ENCODE data around the gene C19orf38. TPM values are rescaled to one million over a fixed set of nuclear protein-coding genes. Genes with fewer than 3 reads are reported as not detected.
"Not testable (repeated sequence)": the region's sequence is repeated elsewhere in the genome, so short reads cannot be mapped to it uniquely, and the experiment has no call there.

Gene C19orf38
- polyA plus RNA-seq, 3 donors: 1.3 to 2.5 (median 2.0) TPM

DNA sequence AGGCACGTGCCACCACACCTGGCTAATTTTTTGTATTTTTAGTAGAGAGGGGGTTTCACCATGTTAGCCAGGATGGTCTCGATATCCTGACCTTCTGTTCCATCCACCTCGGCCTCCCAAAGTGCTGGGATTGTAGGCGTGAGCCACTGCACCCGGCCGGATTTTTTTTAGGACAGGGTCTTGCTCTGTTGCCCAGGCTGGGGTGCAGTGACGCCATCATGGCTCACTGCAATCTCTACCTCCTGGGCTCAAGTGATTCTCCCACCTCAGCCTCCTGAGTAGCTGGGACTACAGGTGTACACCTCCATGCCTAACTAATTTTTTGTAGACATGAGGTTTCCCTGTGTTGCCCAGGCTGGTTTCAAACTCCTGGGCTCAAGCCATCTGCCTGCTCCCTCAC lies 10.6 kb upstream of the C19orf38 start:
- DNase-seq (ENCODE audit: extremely low read depth in 1 of 11, low read depth in 9 of 11, low spot score in 4 of 11): not testable (repeated sequence)

GRCh38 chr19:10838377-10838776 lies 9.8 kb upstream of the C19orf38 start:
- no peak for DNase-seq (ENCODE audit: extremely low read depth in 1 of 11, low read depth in 9 of 11, low spot score in 4 of 11)

- no peak for DNase-seq (ENCODE audit: extremely low read depth in 1 of 11, low read depth in 9 of 11, low spot score in 4 of 11)
These were observed 8.8 kb upstream of the C19orf38 start for GRCh38 chr19:10839114-10840050.

DNA sequence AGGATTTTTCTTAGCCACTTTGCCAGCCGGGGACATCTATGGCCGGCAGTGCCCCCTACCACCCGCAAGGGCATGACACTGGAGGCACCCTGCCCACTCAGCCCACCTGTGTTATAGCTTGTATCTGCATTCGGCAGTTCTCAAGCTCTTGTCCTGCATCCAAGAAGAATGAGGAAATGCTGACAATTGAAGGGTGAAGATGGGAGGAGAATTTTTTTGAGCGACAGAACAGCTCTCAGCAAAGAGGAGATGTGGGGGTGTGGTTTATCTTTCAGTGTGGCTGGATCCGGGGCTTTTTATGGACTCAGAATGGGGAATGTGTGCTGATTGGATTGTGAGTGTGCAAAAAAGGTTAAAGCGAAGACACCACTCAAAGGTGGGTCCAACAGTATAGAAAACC lies 5.4 kb upstream of the C19orf38 start:
- no peak for DNase-seq (ENCODE audit: extremely low read depth in 1 of 11, low read depth in 9 of 11, low spot score in 4 of 11)

DNA sequence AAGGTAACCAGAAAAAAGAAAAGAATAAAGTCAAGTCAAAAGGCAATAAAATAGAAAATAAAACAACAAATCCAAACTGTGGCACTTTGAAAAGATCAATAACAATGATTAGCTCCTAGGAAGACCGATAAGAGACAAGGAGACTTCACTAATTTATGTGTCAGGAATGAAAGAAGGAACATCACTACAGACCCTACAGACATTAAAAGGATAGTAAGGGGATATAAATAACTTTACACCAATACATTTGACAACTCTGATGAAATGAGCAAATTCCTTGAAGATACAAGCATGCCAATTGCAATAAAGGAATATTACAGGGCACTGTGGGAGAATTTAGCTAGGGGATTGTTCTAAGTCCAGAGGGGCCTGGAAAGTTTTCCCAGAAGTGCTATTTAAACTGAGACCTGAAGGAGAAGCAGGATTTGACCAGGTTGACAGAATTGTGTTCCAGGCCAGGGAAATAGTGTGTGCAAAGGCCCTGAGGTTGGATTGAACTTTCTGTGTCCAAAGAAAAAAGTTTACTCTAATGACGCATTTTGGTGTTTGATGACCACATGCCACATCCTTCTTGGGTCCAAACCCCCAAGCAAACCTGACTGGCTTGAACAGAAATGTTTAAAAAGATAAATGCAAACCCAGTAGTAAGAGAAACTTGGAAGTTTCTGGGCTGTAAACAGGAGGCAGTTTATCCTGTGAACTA lies 1.6 kb upstream of the C19orf38 start:
- DNase-seq (ENCODE audit: extremely low read depth in 1 of 11, low read depth in 9 of 11, low spot score in 4 of 11): no peak

GRCh38 chr19:10850631-10851030 lies 2.4 kb downstream of the C19orf38 start:
- DNase-seq (ENCODE audit: extremely low read depth in 1 of 11, low read depth in 9 of 11, low spot score in 4 of 11): no peak

- no peak for DNase-seq (ENCODE audit: extremely low read depth in 1 of 11, low read depth in 9 of 11, low spot score in 4 of 11)
These were observed 4.0 kb downstream of the C19orf38 start for GRCh38 chr19:10852098-10852800.

GRCh38 chr19:10852941-10853340 lies 4.7 kb downstream of the C19orf38 start:
- DNase-seq (ENCODE audit: extremely low read depth in 1 of 11, low read depth in 9 of 11, low spot score in 4 of 11): no peak

- no peak for DNase-seq (ENCODE audit: extremely low read depth in 1 of 11, low read depth in 9 of 11, low spot score in 4 of 11)
These were observed 6.3 kb downstream of the C19orf38 start for GRCh38 chr19:10854350-10855089.

- no peak for DNase-seq (ENCODE audit: extremely low read depth in 1 of 11, low read depth in 9 of 11, low spot score in 4 of 11)
These were observed 7.8 kb downstream of the C19orf38 start for GRCh38 chr19:10855879-10856522.

DNA sequence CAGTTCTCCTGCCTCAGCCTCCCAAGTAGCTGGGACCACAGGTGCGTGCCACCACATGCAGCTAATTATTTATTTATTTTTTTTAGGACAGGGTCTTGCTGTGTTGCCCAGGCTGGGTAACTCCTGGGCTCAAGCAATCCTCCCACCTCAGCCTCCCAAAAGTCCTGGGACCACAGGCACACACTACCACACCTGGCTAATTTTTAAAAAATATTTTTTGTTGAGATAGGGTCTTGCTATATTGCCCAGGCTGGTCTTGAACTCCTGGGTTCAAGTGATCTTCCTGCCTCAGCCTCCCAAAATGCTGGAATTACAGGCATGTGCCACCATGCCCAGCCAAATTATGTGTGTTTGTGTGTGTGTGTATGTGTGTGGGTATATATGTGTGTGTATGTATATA lies 8.7 kb downstream of the C19orf38 start:
- DNase-seq (ENCODE audit: extremely low read depth in 1 of 11, low read depth in 9 of 11, low spot score in 4 of 11): not testable (repeated sequence)

DNA sequence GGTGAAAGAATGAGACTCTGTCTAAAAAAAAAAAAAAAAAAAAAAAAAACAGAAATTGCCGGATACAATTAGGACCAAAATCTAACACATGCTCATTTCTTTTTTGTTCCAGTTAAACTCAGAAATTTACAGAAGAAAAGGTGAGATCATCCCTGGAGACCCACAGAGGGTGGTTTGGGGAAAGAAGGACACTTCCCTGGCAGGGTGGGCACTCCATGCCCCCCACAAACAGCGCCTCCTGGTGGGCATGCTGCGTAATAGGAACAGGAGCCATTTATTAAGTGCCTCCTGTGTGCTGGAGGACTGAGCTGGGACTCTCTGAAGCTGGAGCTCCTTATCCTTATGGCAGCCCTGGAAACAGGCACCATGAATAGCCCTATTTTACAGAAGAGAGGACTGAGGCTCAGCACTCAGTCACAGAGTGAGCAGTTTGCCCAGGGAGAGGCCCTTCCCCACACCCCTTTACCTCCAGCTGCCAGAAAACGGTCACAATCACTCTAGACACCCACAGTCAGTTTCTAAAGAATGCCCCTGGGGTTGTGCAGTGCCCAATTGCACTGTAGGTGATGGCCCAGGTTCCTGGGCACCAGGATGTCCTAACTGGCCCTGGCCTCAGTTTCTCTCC lies 10.1 kb downstream of the C19orf38 start:
- no peak for DNase-seq (ENCODE audit: extremely low read depth in 1 of 11, low read depth in 9 of 11, low spot score in 4 of 11)

DNA sequence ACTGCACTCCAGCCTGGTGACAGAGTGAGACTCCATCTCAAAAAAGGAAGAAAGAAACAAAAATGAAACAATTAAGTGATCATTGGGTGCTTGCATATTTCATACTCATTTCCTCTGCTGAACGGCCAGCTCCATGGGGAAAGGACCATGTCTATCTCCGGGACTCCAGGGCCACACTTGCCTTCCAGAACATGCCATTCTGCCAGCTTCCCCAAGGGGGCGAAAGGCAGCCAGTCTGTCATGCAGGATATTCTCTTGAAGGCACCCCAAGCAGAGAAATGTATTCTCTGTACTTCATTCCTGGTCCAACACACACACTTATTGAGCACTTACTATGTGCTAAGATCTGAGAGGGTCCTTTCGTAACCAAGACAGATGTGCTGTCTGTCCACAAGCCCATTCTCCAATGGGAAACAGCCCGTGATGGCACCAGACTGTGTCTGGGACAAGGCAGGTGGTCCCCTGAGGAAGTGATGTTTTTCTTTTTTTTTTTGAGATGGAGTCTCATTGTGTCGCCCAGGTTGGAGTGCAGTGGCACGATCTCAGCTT lies 13.0 kb downstream of the C19orf38 start:
- no peak for DNase-seq (ENCODE audit: extremely low read depth in 1 of 11, low read depth in 9 of 11, low spot score in 4 of 11)

GRCh38 chr19:10862561-10863106 lies 14.4 kb downstream of the C19orf38 start:
- no peak for DNase-seq (ENCODE audit: extremely low read depth in 1 of 11, low read depth in 9 of 11, low spot score in 4 of 11)

- DNase-seq (ENCODE audit: extremely low read depth in 1 of 11, low read depth in 9 of 11, low spot score in 4 of 11): no peak
These were observed 15.0 kb downstream of the C19orf38 start for GRCh38 chr19:10863107-10863717.

DNA sequence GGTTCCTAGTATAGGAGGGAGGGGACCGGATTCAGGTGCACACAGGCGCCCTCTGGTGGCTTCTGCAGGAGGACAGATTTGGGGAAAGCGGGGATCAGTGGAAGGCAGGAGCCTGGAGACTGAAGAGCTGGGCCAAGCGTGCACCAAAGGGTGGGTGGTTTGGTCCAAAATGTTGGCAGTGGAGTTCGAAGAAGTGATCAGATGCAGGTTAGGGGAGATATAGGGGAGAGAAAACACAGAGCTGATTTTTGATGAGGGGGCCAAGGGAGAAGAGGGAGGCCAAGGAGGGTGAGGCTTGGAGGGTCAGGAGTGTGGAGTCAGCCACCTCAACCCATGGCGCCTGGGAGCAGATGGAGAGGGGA lies 16.3 kb downstream of the C19orf38 start:
- peak in 8 of 11 donors; percentile 57 to 74 (median 68) for DNase-seq (ENCODE audit: extremely low read depth in 1 of 11, low read depth in 9 of 11, low spot score in 4 of 11)

- DNase-seq (ENCODE audit: extremely low read depth in 1 of 11, low read depth in 9 of 11, low spot score in 4 of 11): no peak
These were observed 18.3 kb downstream of the C19orf38 start for GRCh38 chr19:10866495-10866894.

Measured in renal cortex interstitium (tissue), 11 donors.